GM18511 (cell line): Measurements from ENCODE around the gene CALML3.

ENCODE experiments used
- ATAC-seq: cut with Tn5 transposase; IDR thresholded peaks from one replicate; pipeline ENCODE4 v1.9.1; 2021; ENCODE audit warnings: mild to moderate bottlenecking, moderate library complexity; ENCODE audit not compliant: unreplicated experiment

CALML3 gene

DNA sequence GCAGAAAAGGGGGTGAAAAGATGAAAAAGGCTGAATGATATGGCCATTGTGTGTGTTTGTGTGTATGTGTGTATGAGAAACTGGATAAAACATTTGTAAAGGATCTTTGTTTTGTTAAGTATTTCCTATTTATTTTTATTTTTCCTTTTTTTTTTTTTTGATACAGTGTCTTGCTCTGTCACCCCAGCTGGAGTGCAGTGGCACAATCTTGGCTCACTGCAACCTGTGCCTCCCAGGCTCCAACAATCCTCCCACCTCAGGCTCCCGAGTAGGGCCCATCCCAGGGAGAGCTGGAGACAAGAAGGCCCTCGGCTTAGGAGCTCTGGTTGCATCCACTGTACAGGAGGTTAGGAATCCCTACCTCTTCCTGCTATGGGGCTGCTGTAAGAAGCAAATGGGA, 18.5 kb upstream of the CALML3 start:
- no peak for ATAC-seq

GRCh38 chr10:5506751-5507648, 17.8 kb upstream of the CALML3 start:
- ATAC-seq = no peak

DNA sequence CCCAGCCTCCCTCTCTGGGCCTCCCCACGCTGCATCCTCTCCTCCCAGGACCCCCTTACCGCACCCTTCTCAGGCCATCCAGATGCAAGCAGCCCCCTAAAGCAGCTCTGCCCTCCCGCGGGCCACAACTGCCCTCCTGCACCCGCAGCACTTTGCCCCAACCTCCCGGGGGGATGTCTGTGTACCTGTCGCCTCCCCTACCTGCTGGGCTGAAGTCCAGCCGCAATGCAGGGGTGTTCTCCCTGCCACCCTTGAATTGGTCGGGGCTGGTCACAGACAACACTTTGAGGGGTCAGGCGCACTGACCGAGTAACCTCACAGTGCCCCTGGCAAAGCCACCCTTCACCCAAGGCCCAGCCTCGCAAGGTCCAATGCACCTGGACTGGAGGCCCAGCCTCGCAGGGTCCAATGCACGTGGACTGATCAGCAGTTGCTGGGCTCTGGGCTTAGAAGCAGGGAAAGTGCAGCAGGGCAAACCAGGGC, 17.1 kb upstream of the CALML3 start:
- no peak for ATAC-seq

- ATAC-seq = no peak
These were observed 16.6 kb upstream of the CALML3 start for GRCh38 chr10:5508161-5508604.

GRCh38 chr10:5508786-5509185, 16.0 kb upstream of the CALML3 start:
- ATAC-seq = no peak

DNA sequence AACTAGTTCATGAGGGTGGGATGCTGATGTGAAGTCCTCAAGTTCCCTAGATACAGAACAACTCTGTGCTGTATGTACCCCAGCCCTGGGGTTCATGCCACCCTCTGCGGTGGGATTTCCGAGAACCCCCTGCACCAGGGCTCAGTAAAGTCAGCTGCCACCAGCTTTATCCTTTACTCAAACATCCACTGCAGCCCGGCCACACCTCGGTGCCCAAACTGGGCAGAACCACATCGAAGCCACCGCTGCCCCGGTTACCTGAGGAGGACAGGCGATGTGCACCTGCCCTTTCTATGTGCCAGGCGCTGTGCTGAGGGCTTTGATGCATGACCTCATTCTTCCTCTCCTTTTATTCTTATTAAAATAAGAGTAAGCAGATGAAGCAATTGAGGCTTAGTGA, 15.5 kb upstream of the CALML3 start:
- no peak for ATAC-seq

DNA sequence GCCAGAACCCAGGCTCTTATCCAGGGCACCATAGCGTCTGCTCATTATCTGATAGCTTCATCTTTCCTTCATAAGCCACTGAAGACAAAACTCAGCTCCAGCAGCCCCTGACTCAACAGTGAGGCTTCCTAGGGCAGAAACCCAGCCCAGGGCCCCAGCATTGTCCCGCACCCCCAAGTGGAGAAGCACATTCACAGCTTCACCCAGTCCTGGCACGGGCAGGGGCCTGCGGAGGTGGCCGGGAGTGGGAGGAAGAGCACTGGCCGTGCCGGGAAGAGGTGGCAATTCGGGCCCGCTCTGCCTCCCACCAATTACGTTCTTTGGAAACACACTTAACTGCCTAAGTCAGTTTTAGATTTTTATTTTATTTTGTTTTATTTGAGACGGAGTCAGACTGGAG, 15.1 kb upstream of the CALML3 start:
- ATAC-seq = no peak

GRCh38 chr10:5510281-5511072, 14.3 kb upstream of the CALML3 start:
- ATAC-seq = no peak

DNA sequence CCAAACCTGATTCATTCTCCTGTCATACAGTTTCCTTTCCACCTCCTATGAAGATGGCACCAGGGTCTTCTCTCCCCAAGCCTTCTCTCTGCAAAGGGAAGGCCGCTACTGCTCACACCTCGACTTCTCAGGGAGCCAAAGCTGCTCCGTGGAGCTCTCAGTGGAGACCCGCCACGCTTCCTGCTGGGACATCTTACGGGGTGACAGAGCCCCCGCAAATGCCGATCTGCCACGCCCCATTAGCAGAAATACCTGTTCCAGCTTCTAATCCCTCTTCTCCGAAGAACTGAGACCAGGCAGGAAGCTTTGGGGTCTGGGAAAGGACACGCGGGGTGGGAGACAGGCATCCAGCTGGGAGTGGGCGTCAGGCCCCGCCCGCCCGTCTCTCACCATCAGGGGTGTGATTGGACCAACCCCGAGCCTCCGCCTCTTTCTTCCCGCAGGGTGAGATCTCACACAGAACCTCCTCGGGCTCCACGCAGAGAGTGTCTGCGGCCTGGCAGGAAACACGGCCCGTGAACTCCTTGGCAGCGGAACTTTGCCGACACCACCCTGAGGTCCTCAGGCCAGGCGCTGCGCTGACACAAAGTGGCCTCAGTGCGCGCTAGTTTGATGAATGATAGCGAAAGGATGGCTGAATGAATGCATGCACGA, 13.4 kb upstream of the CALML3 start:
- no peak for ATAC-seq

DNA sequence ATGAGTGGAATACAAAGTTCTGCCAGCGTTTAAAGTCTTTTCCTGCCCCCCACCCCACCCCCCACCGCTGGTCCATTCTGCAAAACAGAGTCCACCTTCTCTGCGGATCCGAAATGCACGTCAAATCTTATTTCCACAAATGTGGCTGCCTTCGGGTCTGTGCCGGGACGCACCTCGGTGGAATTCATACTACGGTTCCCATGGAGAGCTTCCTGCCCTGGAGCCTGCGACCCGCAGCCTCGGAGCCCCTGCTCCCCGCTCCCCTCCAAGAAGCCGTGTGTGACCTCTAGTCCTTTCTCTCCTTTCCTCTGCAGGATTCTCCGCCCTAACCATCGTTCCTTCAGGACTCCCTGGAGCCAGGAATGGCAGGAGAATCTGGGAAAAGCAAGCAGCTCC, 12.9 kb upstream of the CALML3 start:
- ATAC-seq = no peak

- no peak for ATAC-seq
These were observed 12.4 kb upstream of the CALML3 start for GRCh38 chr10:5512331-5512730.

GRCh38 chr10:5512881-5513612, 11.7 kb upstream of the CALML3 start:
- no peak for ATAC-seq

DNA sequence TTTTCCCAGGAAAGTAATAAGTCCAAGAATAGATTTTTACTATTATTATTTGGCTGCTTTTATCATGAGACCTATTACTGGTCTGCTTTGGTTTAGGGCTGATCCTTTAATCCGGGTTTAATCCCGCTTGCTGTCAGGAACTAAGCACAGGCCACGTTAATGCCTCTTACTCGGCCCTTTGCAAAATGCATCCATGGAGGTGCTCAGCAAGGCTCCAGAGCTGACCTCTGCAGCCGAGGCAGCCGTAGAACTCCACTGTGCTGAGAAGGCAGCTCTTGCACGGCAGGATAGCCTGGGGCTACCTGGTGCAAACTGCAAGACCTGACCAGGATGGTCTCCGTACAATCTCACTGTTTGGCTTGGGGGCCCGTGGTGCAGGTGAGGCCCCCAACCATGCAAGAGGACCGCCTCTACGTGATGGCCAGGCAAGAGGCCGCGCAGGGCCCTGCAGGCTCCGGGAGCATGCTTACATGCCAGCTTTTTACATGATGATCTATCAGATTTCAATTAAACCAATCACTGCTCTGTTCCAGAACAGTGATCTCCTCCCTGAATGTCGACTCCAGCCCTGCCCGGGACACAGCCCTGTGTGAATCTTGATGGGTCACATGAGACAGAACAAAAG, 10.4 kb upstream of the CALML3 start:
- ATAC-seq = no peak

- ATAC-seq = no peak
These were observed 8.6 kb upstream of the CALML3 start for GRCh38 chr10:5515948-5516761.

- no peak for ATAC-seq
These were observed 7.2 kb upstream of the CALML3 start for GRCh38 chr10:5517546-5517945.

GRCh38 chr10:5518143-5518542, 6.6 kb upstream of the CALML3 start:
- no peak for ATAC-seq

GRCh38 chr10:5519054-5519453, 5.7 kb upstream of the CALML3 start:
- ATAC-seq = no peak

DNA sequence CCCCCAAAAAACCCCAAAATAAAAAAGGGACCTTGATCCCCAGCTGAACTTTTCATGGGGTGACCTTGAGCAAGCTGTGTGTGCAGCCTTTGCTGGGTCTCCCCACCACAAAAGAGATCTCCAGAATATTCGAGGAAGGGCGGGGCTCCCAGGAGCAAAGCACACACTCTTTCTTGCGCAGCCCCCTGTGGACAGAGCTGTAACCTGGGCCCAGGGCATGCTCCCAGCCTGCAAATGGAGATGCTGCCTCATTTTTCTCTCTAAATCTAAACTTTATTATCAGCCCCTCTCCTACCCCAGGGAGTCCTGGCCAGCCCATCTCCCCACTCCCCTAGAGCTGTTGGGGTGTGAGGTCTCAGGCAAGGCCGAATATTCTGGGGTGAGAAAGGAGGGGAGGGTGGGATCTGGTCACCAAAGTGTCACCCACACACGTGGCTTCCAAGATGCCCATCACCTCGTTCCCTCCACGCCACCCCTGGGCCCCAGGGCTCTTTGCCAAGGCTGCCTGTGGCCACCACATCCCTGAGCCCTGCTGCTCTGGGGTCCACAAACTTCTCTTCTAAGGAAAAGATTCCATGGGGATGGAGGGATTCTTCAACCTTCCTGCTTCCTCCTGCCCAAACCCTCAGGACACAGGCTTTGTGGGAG, 1.7 kb upstream of the CALML3 start:
- ATAC-seq = no peak
